ENCODE measurements around the gene TUBG1.
"Not testable (repeated sequence)": the region's sequence is repeated elsewhere in the genome, so short reads cannot be mapped to it uniquely, and the experiment has no call there.

TUBG1 gene

GRCh38 chr17:42577532-42578281 is 31.8 kb upstream of the TUBG1 start, which contains the start of gene PSMC3IP:
PSMC3IP (minus strand) TSS chr17:42577729; CDS start chr17:42577686, 43 bp downstream.
- H3K4me3 ChIP-seq (ENCODE audit: low read depth, low read length) = peak within 1 kb of the TSS; percentile 75
- DNase-seq (ENCODE audit: low read depth) = peak; percentile 70

GRCh38 chr17:42578282-42578869 is 31.1 kb upstream of the TUBG1 start:
- H3K4me3 ChIP-seq (ENCODE audit: low read depth, low read length) = peak overlapping the region; percentile 75
- DNase-seq (ENCODE audit: low read depth) = peak; percentile 25

DNA sequence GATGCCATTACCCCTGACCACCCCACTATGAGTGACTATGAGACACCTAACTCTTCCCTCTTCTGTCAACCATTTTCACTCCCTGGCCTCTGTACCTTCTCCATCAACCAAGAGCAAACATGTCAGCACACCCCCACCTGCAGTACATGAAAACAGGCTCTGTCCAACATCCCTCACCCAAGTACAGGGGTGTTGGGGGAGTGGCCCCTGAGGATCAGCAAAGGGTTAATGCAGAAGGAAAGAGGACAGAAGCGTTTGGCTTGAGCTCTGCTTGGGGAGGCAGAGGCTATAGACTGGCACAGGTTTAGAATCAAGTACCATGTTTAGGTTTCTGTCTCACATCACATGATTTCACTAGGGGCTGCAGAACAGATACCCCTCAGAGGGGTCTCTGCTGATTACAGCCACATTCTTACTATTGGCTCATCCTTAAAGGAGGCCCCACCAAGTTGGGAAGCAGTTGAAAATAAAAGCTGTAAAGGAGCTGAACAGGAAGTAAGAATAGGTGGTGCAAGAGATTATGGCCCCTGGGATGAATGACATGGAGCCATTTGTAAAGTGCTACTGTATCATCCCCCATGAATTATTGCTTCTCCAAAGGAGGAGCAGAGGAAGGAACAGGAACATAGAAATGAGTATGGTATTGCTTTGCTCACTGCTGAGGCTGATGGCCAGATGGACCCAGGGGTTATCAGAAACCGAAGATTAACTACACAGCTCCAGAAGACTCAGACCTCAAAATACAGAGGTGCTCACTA is 29.5 kb upstream of the TUBG1 start:
- DNase-seq (ENCODE audit: low read depth) = no peak
- no peak overlapping the region for H3K4me3 ChIP-seq (ENCODE audit: low read depth, low read length)

DNA sequence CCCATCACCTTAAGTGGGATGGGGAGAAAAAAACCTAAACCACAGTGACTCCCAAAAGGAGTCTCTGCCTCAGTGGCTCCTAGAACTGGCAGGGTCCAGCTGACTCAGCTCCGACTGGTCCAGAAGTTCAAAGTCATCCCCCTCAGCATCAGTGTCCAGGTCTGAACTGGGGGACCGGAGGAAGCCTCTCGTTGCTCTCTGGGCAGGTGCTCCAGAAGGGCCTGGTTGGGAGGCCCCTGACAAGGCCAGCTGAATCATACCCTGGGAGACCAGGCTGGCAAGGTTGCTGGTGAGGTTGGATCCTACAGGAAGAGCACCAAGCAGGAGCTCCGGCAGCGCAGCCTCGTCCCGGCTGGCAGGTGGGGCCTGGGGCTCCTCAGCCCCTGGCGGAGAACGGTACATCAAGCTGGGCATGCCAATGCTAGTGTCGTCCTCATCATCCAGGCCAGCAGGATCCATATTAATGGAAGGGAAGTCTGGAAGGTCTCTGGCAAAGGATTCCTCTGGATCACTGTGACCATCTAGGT is 27.7 kb upstream of the TUBG1 start:
- DNase-seq (ENCODE audit: low read depth) = no peak
- H3K4me3 ChIP-seq (ENCODE audit: low read depth, low read length) = no peak overlapping the region

GRCh38 chr17:42584880-42585279 is 24.6 kb upstream of the TUBG1 start:
- no peak for DNase-seq (ENCODE audit: low read depth)
- H3K4me3 ChIP-seq (ENCODE audit: low read depth, low read length) = no peak overlapping the region

DNA sequence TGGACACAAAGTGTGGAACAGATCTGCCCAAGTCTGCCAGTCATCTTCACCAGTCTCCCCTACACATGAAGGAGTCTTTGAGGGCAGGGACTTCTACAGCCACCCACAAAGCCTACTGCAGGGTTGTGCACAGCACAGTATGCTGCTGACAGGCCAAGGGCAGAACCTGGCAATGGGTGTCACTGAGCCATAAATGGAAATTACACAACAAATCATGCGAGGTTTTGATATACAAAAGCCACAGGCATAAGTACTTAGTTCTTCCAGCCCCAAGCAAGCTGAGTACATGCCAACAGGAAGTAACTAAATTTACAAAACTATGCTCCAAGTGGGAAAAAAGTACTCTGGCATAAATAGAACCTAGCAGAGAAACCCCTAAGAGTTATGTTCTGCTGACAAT is 24.1 kb upstream of the TUBG1 start:
- no peak overlapping the region for H3K4me3 ChIP-seq (ENCODE audit: low read depth, low read length)
- no peak for DNase-seq (ENCODE audit: low read depth)

- no peak for DNase-seq (ENCODE audit: low read depth)
- no peak overlapping the region for H3K4me3 ChIP-seq (ENCODE audit: low read depth, low read length)
Measured at GRCh38 chr17:42586514-42587230, 22.8 kb upstream of the TUBG1 start.

GRCh38 chr17:42590886-42591285 is 18.6 kb upstream of the TUBG1 start:
- H3K4me3 ChIP-seq (ENCODE audit: low read depth, low read length) = no peak overlapping the region
- DNase-seq (ENCODE audit: low read depth) = no peak

GRCh38 chr17:42591411-42591810 is 18.1 kb upstream of the TUBG1 start:
- DNase-seq (ENCODE audit: low read depth) = no peak
- H3K4me3 ChIP-seq (ENCODE audit: low read depth, low read length) = no peak overlapping the region

- no peak for DNase-seq (ENCODE audit: low read depth)
- no peak overlapping the region for H3K4me3 ChIP-seq (ENCODE audit: low read depth, low read length)
Measured at GRCh38 chr17:42596386-42596785, 13.1 kb upstream of the TUBG1 start.

GRCh38 chr17:42598905-42599304 is 10.6 kb upstream of the TUBG1 start:
- DNase-seq (ENCODE audit: low read depth) = no peak
- no peak overlapping the region for H3K4me3 ChIP-seq (ENCODE audit: low read depth, low read length)

- H3K4me3 ChIP-seq (ENCODE audit: low read depth, low read length) = no peak overlapping the region
- DNase-seq (ENCODE audit: low read depth) = no peak
Measured at GRCh38 chr17:42603318-42603717, 6.2 kb upstream of the TUBG1 start.

- peak overlapping the region; percentile 83 for H3K4me3 ChIP-seq (ENCODE audit: low read depth, low read length)
Measured at GRCh38 chr17:42607769-42608168, 1.7 kb upstream of the TUBG1 start.

DNA sequence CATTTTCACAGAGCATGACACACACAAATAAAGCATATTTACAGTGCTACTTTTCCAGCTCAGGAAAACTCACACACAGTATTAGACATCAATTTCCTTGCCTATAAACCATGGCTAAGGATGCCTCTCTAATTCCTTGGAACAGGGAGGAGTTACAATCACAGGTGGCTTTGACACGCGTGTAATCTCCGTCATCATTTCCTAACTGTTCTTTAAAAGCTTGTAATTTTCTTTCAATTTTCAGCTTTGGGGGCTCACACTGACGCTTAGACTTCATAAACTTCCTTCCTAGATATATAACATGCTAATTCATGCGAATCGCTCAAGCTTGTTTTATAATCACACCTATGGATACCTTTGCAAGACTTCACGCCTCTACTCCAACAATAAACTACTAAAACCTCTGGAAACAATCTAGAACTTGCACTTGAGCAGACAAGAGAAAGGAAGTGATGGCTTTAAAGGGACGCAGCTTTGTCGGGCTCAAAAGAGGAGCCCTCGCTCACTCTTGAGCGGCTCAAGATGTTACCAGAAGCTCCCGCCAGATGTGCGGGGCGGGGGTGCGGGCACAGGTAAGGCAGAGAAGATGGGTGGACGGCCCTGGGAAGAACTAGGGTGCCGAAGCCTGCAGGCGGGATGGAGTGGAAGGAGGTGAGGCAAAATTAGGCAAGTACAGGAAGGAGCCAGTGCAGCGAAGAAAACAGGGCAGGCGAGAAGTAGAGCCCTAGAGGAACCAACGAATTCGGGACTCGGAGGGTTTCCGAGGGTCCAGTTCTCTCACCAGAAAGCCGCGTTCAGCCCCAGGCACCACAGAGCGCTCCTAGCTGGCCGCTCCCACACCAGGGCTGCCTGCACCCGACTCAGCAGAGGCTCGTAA is 940 bp upstream of the TUBG1 start:
- DNase-seq (ENCODE audit: low read depth) = no peak
- H3K4me3 ChIP-seq (ENCODE audit: low read depth, low read length) = peak overlapping the region; percentile 83

More at GRCh38 chr17:42607769-42608168, 1.7 kb upstream of the TUBG1 start:
- DNase-seq (ENCODE audit: low read depth) = no peak

DNA sequence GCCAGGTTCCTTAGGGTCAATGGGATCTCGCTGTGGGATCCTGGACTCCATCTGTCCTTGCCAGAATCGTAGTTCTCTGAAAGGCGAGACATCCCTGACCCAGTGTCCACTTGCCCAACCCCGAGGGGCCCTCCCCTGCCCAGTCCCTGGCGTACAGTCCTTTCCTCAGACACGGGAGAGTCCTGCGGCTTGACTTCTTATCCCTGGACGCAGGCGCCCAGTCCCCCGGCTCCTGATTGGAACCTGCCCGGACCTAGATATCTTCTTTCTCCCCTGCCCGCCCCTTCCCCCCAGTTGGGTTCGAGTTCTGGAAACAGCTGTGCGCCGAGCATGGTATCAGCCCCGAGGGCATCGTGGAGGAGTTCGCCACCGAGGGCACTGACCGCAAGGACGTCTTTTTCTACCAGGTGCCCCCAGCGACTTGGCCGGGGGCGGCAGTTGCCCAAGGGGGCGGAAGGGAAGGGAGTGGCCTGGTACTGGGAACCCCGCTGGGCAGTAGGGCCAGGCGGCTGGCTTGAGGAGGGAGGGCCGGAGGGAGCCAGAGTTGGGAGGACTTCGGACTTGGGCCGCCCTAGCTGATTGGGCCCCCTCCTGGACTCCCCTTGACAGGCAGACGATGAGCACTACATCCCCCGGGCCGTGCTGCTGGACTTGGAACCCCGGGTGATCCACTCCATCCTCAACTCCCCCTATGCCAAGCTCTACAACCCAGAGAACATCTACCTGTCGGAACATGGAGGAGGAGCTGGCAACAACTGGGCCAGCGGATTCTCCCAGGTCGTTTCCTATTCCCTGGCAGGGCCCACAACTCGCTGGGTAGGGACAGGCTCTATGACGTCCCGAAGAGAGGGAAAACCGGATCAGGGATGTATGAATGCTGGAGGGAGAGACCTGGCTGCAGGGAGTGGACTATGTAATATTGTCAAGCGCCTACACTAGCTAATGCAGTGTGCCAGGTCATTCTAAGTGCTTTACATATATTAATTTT is 625 bp downstream of the TUBG1 start:
- not testable (repeated sequence) for DNase-seq (ENCODE audit: low read depth)

GRCh38 chr17:42612013-42612412 is 2.5 kb downstream of the TUBG1 start:
- H3K4me3 ChIP-seq (ENCODE audit: low read depth, low read length) = no peak overlapping the region
- no peak for DNase-seq (ENCODE audit: low read depth)

More for the DNA sequence above, 625 bp downstream of the TUBG1 start:
- peak overlapping the region; percentile 88 for H3K4me3 ChIP-seq (ENCODE audit: low read depth, low read length)

GRCh38 chr17:42613699-42614295 is 4.3 kb downstream of the TUBG1 start:
- no peak for DNase-seq (ENCODE audit: low read depth)
- no peak overlapping the region for H3K4me3 ChIP-seq (ENCODE audit: low read depth, low read length)

Measured in skeletal muscle cell (primary cell).